Endothelial cell of umbilical vein (primary cell): ENCODE measurements around the gene IL17REL. TPM values are rescaled to one million over a fixed set of nuclear protein-coding genes. Genes with fewer than 3 reads are reported as not detected.

ENCODE experiments used
- BruUV-seq: library from RNA; stranded (reverse); fragments of 400-500 nt; replicated peaks from 2 replicates; lab custom pipeline; 2021; lab: Mats Ljungman, UMichigan
- CTCF ChIA-PET: fragments of 300-600, 350-600 bp; sonication (Branson Sonifier 250); formaldehyde crosslinking; loops from one replicate; lab custom pipeline; 2021; ENCODE audit warnings: antibody characterized with exemption, inconsistent platforms; lab: Charles Lee
- POLR2A ChIA-PET: fragments of 300-600, 350-600 bp; sonication (Branson Sonifier 250); formaldehyde crosslinking; loops from one replicate; lab custom pipeline; 2021; ENCODE audit warnings: antibody characterized with exemption, inconsistent platforms; lab: Charles Lee
- DNase-seq: peaks from one replicate; pipeline ENCODE4 v3.0.0-alpha.2; 2011; ENCODE audit warnings: low read depth, low spot score
- FAIRE-seq: peaks from 2 replicates; lab custom pipeline; 2011; peaks lifted over from hg19 to GRCh38; lab: Jason Lieb, UNC
- H2AFZ ChIP-seq: 2 replicates; pipeline ENCODE4 v1.6.0; 2012; ENCODE audit warnings: low read depth, low read length, control low read depth, inconsistent platforms
- H3K27ac ChIP-seq: 2 replicates; pipeline ENCODE4 v1.5.1; 2011; ENCODE audit warnings: low read depth, mild to moderate bottlenecking, control low read depth, low read length, moderate library complexity; ENCODE audit not compliant: insufficient read depth
- H3K27me3 ChIP-seq, 2 experiments: 2 replicates each; pipeline versions ENCODE4 v1.6.0 to v1.6.1; 2011; ENCODE audit warnings: low read length in 2 of 2, mixed read lengths in 1 of 2; ENCODE audit not compliant: control insufficient read depth in 2 of 2, insufficient read depth in 2 of 2
- H3K36me3 ChIP-seq, 2 experiments: 2 replicates in 1 of 2; 3 replicates in 1 of 2; pipeline ENCODE4 v1.5.1; 2011; ENCODE audit warnings: low read length in 2 of 2, mild to moderate bottlenecking in 1 of 2, moderate library complexity in 1 of 2; ENCODE audit not compliant: control insufficient read depth in 2 of 2, insufficient read depth in 2 of 2; ENCODE audit errors: extremely low read depth in 1 of 2
- H3K4me1 ChIP-seq: 3 replicates; pipeline ENCODE4 v1.5.1; 2011; ENCODE audit warnings: mild to moderate bottlenecking, low read length; ENCODE audit not compliant: control insufficient read depth, insufficient read depth; ENCODE audit errors: extremely low read depth
- H3K4me2 ChIP-seq: 2 replicates; pipeline ENCODE4 v1.6.1; 2011; ENCODE audit warnings: low read length, control low read depth, mixed read lengths; ENCODE audit not compliant: insufficient read depth
- H3K4me3 ChIP-seq, 3 experiments: fragments of 200-600 bp in 1 of 3; sonication (generic), shearing (Covaris generic) in 1 of 3; replicated peaks in 1 of 3; 2 replicates each; pipeline ENCODE4 v1.5.1; 2011 to 2016; ENCODE audit warnings: control low read depth in 3 of 3, low read length in 3 of 3, mild to moderate bottlenecking in 2 of 3, inconsistent platforms in 1 of 3, low read depth in 1 of 3, moderate library complexity in 1 of 3; ENCODE audit not compliant: insufficient read depth in 1 of 3
- H3K79me2 ChIP-seq: 2 replicates; pipeline ENCODE4 v1.6.0; 2012; ENCODE audit warnings: low read length, inconsistent platforms; ENCODE audit not compliant: control insufficient read depth, insufficient read depth
- H3K9ac ChIP-seq: replicated peaks from 2 replicates; pipeline ENCODE3; 2011; ENCODE audit warnings: low read length, control low read depth; ENCODE audit not compliant: insufficient read depth; ENCODE audit errors: extremely low read depth
- H3K9me1 ChIP-seq: replicated peaks from 3 replicates; pipeline ENCODE4 v1.6.0; 2011; ENCODE audit warnings: mild to moderate bottlenecking, low read length; ENCODE audit not compliant: control insufficient read depth, insufficient read depth; ENCODE audit errors: extremely low read depth
- H3K9me3 ChIP-seq: replicated peaks from 2 replicates; pipeline ENCODE4 v1.5.1; 2012; ENCODE audit warnings: low read length, inconsistent platforms; ENCODE audit not compliant: control insufficient read depth, insufficient read depth
- H4K20me1 ChIP-seq: replicated peaks from 2 replicates; pipeline ENCODE3; 2011; ENCODE audit warnings: mild to moderate bottlenecking, low read length; ENCODE audit not compliant: control insufficient read depth, insufficient read depth; ENCODE audit errors: extremely low read depth
- FOS ChIP-seq: IDR thresholded peaks from 2 replicates; pipeline ENCODE4 v1.6.1; 2011; ENCODE audit warnings: mild to moderate bottlenecking, low read length, moderate library complexity, borderline replicate concordance; ENCODE audit not compliant: insufficient read depth
- GATA2 ChIP-seq: IDR thresholded peaks from 2 replicates; pipeline ENCODE4 v1.7.0; 2011; ENCODE audit warnings: low read depth, mild to moderate bottlenecking, moderate library complexity, mixed read lengths, low read length; ENCODE audit not compliant: insufficient read length, insufficient read depth
- JUN ChIP-seq: IDR thresholded peaks from 2 replicates; pipeline ENCODE4 v1.6.1; 2011; ENCODE audit warnings: borderline replicate concordance, low read depth; ENCODE audit not compliant: insufficient read length, insufficient read depth
- MYC ChIP-seq: IDR thresholded peaks from one replicate; pipeline ENCODE4 v1.6.1; 2011; ENCODE audit warnings: mild to moderate bottlenecking, low read depth, low read length
- POLR2A ChIP-seq: IDR thresholded peaks from 2 replicates; pipeline ENCODE4 v1.6.1; 2012; ENCODE audit warnings: low read depth, mild to moderate bottlenecking, control low read depth, low read length
- dilution Hi-C: fragments of 300-500 bp; cut with MboI; formaldehyde crosslinking; loops from one replicate; pipeline ENCODE4 v1.15.0; 2019; ENCODE audit warnings: low sequenced_read_pairs; ENCODE audit not compliant: extremely low pct_ligation_motif_present
- intact Hi-C: fragments of 100-400 bp; cut with micrococcal nuclease; formaldehyde crosslinking; loops from one replicate; pipeline ENCODE4 v1.10.0; 2022
- polyA plus RNA-seq, 4 experiments: library from polyadenylated mRNA; depleted of rRNA in 3 of 4; stranded (reverse) in 3 of 4; unstranded in 1 of 4; fragments of >200 nt; gene quantifications; 2 replicates each; pipeline versions ENCODE4 v1.2.1 to v1.2.3, GENCODE V29; 2011 to 2012; ENCODE audit warnings: missing spikeins in 1 of 4
- total RNA-seq: library from RNA; stranded (reverse); gene quantifications from 2 replicates; pipeline ENCODE4 v1.2.3, GENCODE V29; 2021

The IL17REL gene
- total and polyA plus RNA-seq, 2 donors (not counting 3 experiments of a cell fraction or from before 2014, with no cell fraction given): 0.06 to 0.15 TPM

- Histone ChIP-seq H3K4me1 (no peaks in the 10 kb centered on the region), H3K36me3 (no peaks in the 10 kb centered on the region), H3K27ac (no peak overlapping the region), H3K9me1 (no peaks in the 10 kb centered on the region), H4K20me1 (no peaks in the 10 kb centered on the region), H2AFZ (no peak overlapping the region), H3K9me3 (no peaks in the 10 kb centered on the region), H3K4me3 (no peak overlapping the region), H3K27me3 (no peaks in the 10 kb centered on the region), H3K4me2 (no peak overlapping the region), H3K9ac (no peak overlapping the region), H3K79me2 (no peaks in the 10 kb centered on the region)
- TF ChIP-seq POLR2A (no peak), FOS (no peak), GATA2 (no peak), JUN (no peak), MYC (no peak)
- DNase-seq: no peak
- no peak for FAIRE-seq
- BruUV-seq: no TSS peak
- intact Hi-C loops (no loop called here), dilution Hi-C loops (no loop called here)
- ChIA-PET CTCF (interaction anchor here (1.3 kb wide), 1 partner anchor 104 kb away, joined by 4 read pairs; no protein-coding TSS in a partner anchor), POLR2A (no interaction called here)
Observed at GRCh38 chr22:50035131-50035881, 22.7 kb upstream of the IL17REL start.
